AG09309 (cell line): ENCODE measurements around the gene RNF8.
"Not testable (repeated sequence)": the region's sequence is repeated elsewhere in the genome, so short reads cannot be mapped to it uniquely, and the experiment has no call there.

Experiments used
- DNase-seq: peaks from one replicate; pipeline ENCODE4 v3.0.0-alpha.2; 2010; ENCODE audit warnings: low read depth
- H3K4me3 ChIP-seq: 2 replicates; pipeline ENCODE4 v1.5.1; 2011; ENCODE audit warnings: mild to moderate bottlenecking, low read depth, low read length, moderate library complexity; ENCODE audit not compliant: control insufficient read depth
- TF ChIP-seq, protein P1 (sequence below): IDR thresholded peaks from 2 replicates; pipeline ENCODE4 v1.5.1; 2011; ENCODE audit warnings: mild to moderate bottlenecking, low read depth, low read length, inconsistent platforms; ENCODE audit not compliant: insufficient read depth, control insufficient read depth; ENCODE audit errors: missing control alignments

RNF8 gene

DNA sequence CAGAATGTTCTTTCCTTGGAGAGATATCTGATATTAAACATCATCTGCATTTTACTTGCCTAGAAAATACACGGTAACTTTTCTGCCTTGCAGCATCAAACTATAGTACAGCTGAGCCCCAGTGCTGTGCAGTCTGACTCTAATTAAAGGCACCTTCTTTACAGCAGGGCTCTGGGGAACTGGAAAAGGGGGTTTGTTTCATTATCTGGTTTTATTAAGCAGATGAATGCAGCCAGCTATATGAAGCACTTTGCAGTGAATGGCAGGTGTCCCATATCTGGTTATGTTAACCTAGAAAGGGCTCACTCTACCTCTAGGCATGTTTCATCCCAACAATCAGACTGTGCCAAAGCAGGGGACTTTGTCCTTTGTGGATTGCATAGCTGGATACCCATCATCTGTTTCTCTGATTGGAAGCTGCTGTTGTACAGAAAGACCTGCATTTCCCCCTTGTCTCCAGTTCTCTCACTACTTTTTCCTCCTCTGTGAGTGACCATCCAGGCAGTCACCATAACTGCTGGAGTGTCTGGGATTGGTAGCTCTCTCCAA, 39.7 kb downstream of the RNF8 start:
- DNase-seq = no peak
- no peak overlapping the region for H3K4me3 ChIP-seq
- TF ChIP-seq, protein P1, sequence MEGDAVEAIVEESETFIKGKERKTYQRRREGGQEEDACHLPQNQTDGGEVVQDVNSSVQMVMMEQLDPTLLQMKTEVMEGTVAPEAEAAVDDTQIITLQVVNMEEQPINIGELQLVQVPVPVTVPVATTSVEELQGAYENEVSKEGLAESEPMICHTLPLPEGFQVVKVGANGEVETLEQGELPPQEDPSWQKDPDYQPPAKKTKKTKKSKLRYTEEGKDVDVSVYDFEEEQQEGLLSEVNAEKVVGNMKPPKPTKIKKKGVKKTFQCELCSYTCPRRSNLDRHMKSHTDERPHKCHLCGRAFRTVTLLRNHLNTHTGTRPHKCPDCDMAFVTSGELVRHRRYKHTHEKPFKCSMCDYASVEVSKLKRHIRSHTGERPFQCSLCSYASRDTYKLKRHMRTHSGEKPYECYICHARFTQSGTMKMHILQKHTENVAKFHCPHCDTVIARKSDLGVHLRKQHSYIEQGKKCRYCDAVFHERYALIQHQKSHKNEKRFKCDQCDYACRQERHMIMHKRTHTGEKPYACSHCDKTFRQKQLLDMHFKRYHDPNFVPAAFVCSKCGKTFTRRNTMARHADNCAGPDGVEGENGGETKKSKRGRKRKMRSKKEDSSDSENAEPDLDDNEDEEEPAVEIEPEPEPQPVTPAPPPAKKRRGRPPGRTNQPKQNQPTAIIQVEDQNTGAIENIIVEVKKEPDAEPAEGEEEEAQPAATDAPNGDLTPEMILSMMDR = no peak

DNA sequence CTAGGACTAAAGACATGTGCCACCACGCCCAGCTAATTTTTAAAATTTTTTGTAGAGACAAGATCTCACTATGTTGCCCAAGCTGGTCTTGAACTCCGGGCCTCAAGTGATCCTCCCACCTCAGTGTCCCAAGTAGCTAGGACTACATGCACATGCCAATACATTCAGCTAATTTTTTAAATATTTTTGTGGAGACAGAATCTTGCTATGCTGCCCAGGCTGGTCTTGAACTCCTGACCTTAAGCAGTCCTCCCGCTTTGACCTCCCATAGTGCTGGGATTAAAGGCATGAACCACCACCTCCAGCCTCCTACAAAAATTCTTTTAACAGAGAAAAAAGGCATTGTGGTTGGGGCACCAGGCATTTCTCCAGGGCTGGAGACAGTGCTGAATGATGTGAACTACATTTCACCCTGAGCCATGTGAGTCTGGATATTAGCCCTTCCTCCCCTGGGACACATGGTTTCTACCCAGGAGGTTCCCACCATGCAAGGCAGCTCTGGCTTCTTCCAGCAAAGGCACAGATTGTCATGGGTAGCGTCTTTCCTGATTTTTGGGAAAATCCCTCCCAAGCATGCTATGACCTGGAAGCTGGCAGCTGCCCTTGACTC, 42.9 kb downstream of the RNF8 start:
- DNase-seq = peak; percentile 32
- TF ChIP-seq, protein P1 = no peak

DNA sequence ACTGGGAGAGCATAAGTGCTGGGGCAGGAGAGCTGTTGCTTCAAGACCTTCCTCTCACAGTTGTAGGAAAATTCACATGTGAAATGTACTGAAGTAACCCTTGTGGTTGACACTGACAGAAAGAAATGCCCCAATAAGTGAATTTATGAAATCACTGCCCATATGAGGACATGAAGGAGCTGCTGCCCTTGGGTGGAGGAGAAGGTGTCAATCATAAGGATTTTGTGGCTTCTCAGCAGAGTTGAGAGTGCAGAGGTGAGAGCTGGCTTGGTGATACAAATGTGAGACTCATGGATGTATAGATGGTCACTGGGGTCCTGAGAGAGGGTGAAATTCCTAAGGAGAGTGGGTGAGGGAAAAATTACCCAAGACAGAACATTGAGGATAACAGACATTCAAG, 45.3 kb downstream of the RNF8 start:
- TF ChIP-seq, protein P1 = no peak
- DNase-seq = no peak
- H3K4me3 ChIP-seq = no peak overlapping the region

More for the DNA sequence above, 42.9 kb downstream of the RNF8 start:
- H3K4me3 ChIP-seq = no peak overlapping the region

DNA sequence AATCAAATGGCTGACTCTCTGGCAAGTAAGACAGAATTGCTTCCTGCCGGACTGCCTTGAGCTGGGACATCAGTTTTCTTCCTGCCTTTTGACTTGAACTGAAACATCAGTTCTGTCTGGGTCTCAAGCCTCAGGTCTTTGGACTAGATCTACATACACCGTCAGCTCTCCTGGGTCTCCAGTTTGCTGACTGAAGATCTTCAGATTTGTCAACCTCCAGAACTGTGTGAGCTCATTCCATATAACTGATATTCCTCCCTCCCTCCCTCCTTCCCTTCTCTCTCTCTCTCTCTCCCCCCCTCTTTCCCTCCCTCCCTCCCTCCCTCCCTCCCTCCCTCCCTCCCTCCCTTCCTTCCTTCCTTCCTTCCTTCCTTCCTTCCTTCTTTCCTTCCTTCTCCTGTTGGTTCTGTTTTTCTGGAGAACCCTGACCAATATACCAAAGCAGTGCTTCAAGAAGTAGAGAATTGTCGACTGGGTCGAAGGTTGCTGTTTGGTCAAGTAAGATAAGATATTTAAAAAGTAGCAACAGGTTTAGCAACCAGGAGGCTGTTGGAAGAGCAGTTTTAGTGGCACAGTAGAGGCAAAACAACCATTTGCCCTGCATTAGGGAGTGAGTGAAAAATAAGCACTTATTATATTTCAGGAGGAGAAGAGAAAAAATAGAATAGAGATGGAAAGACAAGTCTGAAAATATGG, 46.2 kb downstream of the RNF8 start:
- TF ChIP-seq, protein P1 = no peak
- no peak for DNase-seq
- no peak overlapping the region for H3K4me3 ChIP-seq

DNA sequence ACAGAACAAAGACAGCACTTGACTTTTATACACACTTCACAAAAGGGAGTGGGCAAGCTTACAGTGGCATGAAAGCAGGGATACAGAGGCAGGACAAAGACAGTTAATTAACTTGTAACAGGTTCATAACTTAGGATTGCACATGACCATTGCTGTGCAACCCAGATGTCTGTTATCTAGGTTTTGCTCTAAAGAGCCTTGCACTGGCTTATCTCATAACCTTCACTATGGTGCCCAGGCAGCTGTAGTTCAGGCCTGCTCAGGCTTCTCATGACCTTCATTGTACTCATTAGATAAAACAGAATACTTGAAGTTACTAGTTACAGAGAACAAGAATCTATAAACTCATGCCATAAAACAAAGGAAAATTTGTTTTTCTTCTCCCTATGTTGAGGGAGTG, 47.9 kb downstream of the RNF8 start:
- H3K4me3 ChIP-seq, DNase-seq: not testable (repeated sequence)

DNA sequence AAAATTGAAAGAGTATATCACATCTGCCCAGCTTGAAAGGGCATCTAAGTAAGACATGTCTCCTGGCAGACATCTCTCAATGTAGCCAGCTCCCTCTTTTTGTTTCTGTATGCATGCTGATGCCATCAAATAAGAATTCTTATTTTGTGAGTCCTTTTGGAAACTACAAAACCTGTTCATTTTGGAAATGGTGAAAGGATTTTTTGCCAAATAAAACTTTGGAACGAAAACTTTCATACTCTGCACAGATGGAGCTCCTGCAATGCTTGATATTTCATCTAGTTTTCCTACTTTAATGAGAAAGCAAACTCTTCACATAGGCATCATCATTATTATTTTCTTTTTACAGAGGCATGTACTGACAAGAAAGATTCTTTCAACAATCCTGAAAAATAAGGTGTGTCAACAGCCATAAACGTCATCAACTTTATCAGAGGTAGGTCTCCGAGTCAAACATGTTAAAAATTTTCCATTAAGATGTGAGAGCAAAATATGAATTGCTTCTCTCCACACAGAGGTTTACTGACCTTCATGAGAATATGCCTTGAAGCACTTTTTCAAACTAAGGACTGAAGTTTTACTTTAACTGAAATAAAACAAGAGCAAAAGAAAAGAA, 53.1 kb downstream of the RNF8 start:
- DNase-seq = no peak
- H3K4me3 ChIP-seq = no peak overlapping the region
- TF ChIP-seq, protein P1 = no peak

DNA sequence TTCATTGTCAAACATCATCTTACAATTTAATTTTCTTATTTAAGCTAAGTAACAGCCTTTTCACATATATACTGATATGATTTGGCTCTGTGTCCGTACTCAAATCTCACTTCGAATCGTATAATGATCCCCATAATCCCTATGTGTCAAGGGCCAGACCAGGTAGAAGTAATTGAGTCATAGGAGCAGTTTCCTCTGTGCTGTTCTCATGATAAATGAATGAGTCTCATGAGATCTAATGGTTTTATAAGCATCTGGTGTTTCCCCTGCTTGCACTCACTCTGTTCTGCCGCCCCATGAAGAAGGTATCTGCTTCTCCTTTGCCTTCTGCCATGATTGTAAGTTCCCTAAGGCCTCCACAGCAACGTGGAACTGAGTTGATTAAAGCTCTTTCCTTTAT, 54.2 kb downstream of the RNF8 start:
- no peak for DNase-seq
- TF ChIP-seq, protein P1 = no peak
- H3K4me3 ChIP-seq = no peak overlapping the region
